K562 (cell line): Measurements from ENCODE around the gene FADS1. TPM values are rescaled to one million over a fixed set of nuclear protein-coding genes. Genes with fewer than 3 reads are reported as not detected.
A peak's percentile ranks its signal among the peaks of the same experiment; 100 is the strongest.

Experiments used
- ETS1 ChIP-seq: conservative IDR thresholded peaks from 2 replicates; pipeline ENCODE4 v1.6.1; 2011; ENCODE audit warnings: low read depth, mild to moderate bottlenecking, low read length; ENCODE audit not compliant: control insufficient read depth
- MEIS2 ChIP-seq: fragments of 450-650 bp; IDR thresholded peaks from 2 replicates; pipeline ENCODE4 v1.6.1; 2014; ENCODE audit warnings: mild to moderate bottlenecking; ENCODE audit not compliant: partially characterized antibody
- NONO ChIP-seq, 2 experiments: fragments of 200-400 bp in 1 of 2; fragments of 450-650 bp in 1 of 2; formaldehyde crosslinking in 1 of 2; IDR thresholded peaks; 2 replicates each; pipeline ENCODE4 v1.6.1; 2017; ENCODE audit warnings: low read depth in 2 of 2, mild to moderate bottlenecking in 2 of 2, moderate library complexity in 2 of 2, low read length in 1 of 2
- NR2C2 ChIP-seq, 2 experiments: fragments of 200-800 bp in 1 of 2; sonication (Bioruptor generic) in 1 of 2; sonication (generic) in 1 of 2; formaldehyde crosslinking in 1 of 2; IDR thresholded peaks; 2 replicates each; pipeline versions ENCODE4 v1.6.1 to v1.8.0; 2016 to 2022; ENCODE audit warnings: mild to moderate bottlenecking in 1 of 2, missing compliant biosample characterization in 1 of 2, missing genetic modification characterization in 1 of 2, missing genetic modification reagents in 1 of 2
- POLR2A ChIP-seq: fragments of 450-650 bp; conservative IDR thresholded peaks from 2 replicates; pipeline ENCODE4 v1.6.1; 2016
- POLR2B ChIP-seq: fragments of 450-650 bp; IDR thresholded peaks from 2 replicates; pipeline ENCODE4 v1.6.1; 2018; ENCODE audit warnings: low read depth; ENCODE audit not compliant: partially characterized antibody
- RBM22 ChIP-seq: fragments of 200-400 bp; formaldehyde crosslinking; IDR thresholded peaks from 2 replicates; pipeline ENCODE4 v1.6.1; 2018; ENCODE audit warnings: low read length, low read depth; ENCODE audit not compliant: poor library complexity, severe bottlenecking
- TEAD4 ChIP-seq, 2 experiments: sonication (generic) in 1 of 2; formaldehyde crosslinking in 1 of 2; IDR thresholded peaks; 2 replicates each; pipeline versions ENCODE4 v1.6.1 to v1.8.0; 2012 to 2022; ENCODE audit warnings: borderline replicate concordance in 1 of 2, inconsistent platforms in 1 of 2, low read length in 1 of 2, mild to moderate bottlenecking in 1 of 2, missing genetic modification reagents in 1 of 2
- ZNF174 ChIP-seq: fragments of 250-450 bp; sonication (Bioruptor Pico); IDR thresholded peaks from 2 replicates; pipeline ENCODE4 v1.4.0; 2020; ENCODE audit warnings: mild to moderate bottlenecking
- polyA plus RNA-seq, 8 experiments: library from polyadenylated mRNA; depleted of rRNA in 4 of 8; stranded (reverse) in 5 of 8; unstranded in 3 of 8; fragments of >200 nt; fragmentation: Nextera tagmentation in 2 of 8; fragmentation: Illumina TruSeq in 1 of 8; extraction: Ambion mirVana in 2 of 8; extraction: Trizol in 1 of 8; gene quantifications; 2 replicates each; pipeline versions ENCODE4 v1.2.1 to v1.2.3, GENCODE V29; 2011 to 2014; ENCODE audit warnings: inconsistent platforms in 1 of 8, missing spikeins in 1 of 8
- total RNA-seq, 7 experiments: library from RNA; depleted of rRNA in 6 of 7; stranded (reverse); fragments of >200 nt in 6 of 7; fragmentation: Illumina TruSeq in 2 of 7; extraction: Trizol in 2 of 7; gene quantifications; 2 replicates each; pipeline versions ENCODE4 v1.2.1 to v1.2.3, GENCODE V29; 2011 to 2021; ENCODE audit warnings: low replicate concordance in 1 of 7
- TF ChIP-seq, protein P1 (sequence below): fragments of 200-600 bp; sonication (generic); IDR thresholded peaks from one replicate; pipeline ENCODE4 v1.6.1; 2012; ENCODE audit warnings: mild to moderate bottlenecking, low read depth, low read length, inconsistent platforms
- TF ChIP-seq, protein P2 (sequence below): sonication (generic); formaldehyde crosslinking; IDR thresholded peaks from 2 replicates; pipeline ENCODE4 v1.8.0; 2023; ENCODE audit warnings: mild to moderate bottlenecking, missing genetic modification reagents

FADS1 gene
- total and polyA plus RNA-seq, 9 of the 15 experiments (the other 6 are each of a cell fraction or from before 2014, with no cell fraction given) = 110 to 864 (median 364) TPM

DNA sequence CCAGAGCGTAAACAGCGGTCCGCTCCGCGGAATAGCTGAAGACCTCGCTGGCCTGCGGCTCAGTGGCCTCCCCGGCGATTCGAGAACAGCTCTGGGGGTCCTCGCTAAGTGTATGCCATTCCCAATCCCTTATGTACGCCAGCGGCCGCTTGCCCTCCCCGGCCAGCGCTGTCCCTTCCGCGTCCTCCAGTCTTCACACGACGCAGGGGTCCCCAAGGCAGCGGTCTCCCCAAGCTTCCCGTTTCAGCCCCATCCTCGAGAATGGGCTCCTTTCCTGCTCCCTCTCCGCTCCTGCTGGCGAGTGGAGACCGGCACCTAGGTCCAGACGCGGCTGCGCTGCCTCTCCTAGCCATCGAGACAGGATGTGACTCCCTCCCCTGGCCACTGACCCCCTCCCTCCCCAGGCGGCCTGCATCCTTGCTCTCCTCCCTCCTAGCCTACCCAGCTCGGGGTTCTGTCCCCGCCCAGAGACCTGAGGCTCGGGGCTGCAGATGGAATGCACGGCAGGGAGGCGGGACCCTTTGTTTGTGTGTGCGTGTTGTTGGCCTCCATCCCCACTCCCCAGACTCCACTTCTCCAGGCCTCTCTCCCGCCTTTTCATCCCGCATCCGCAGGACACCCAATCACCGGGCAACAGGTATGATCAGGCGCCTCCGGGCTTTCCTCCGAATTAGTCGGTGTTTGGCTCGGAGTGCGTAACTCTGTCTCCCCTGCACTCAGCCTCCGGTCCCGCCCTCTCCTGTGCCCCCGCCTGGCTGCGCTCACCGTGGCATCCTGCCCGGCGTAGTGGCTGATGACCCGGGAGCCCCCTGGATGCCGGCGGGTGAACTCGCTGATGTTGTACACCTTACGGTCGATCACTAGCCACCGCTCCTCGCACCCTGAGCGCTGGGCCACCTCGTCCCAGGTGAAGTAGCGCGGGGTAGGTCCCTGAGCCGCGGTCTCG lies 740 bp downstream of the FADS1 start (continued):
- TF ChIP-seq, protein P1, sequence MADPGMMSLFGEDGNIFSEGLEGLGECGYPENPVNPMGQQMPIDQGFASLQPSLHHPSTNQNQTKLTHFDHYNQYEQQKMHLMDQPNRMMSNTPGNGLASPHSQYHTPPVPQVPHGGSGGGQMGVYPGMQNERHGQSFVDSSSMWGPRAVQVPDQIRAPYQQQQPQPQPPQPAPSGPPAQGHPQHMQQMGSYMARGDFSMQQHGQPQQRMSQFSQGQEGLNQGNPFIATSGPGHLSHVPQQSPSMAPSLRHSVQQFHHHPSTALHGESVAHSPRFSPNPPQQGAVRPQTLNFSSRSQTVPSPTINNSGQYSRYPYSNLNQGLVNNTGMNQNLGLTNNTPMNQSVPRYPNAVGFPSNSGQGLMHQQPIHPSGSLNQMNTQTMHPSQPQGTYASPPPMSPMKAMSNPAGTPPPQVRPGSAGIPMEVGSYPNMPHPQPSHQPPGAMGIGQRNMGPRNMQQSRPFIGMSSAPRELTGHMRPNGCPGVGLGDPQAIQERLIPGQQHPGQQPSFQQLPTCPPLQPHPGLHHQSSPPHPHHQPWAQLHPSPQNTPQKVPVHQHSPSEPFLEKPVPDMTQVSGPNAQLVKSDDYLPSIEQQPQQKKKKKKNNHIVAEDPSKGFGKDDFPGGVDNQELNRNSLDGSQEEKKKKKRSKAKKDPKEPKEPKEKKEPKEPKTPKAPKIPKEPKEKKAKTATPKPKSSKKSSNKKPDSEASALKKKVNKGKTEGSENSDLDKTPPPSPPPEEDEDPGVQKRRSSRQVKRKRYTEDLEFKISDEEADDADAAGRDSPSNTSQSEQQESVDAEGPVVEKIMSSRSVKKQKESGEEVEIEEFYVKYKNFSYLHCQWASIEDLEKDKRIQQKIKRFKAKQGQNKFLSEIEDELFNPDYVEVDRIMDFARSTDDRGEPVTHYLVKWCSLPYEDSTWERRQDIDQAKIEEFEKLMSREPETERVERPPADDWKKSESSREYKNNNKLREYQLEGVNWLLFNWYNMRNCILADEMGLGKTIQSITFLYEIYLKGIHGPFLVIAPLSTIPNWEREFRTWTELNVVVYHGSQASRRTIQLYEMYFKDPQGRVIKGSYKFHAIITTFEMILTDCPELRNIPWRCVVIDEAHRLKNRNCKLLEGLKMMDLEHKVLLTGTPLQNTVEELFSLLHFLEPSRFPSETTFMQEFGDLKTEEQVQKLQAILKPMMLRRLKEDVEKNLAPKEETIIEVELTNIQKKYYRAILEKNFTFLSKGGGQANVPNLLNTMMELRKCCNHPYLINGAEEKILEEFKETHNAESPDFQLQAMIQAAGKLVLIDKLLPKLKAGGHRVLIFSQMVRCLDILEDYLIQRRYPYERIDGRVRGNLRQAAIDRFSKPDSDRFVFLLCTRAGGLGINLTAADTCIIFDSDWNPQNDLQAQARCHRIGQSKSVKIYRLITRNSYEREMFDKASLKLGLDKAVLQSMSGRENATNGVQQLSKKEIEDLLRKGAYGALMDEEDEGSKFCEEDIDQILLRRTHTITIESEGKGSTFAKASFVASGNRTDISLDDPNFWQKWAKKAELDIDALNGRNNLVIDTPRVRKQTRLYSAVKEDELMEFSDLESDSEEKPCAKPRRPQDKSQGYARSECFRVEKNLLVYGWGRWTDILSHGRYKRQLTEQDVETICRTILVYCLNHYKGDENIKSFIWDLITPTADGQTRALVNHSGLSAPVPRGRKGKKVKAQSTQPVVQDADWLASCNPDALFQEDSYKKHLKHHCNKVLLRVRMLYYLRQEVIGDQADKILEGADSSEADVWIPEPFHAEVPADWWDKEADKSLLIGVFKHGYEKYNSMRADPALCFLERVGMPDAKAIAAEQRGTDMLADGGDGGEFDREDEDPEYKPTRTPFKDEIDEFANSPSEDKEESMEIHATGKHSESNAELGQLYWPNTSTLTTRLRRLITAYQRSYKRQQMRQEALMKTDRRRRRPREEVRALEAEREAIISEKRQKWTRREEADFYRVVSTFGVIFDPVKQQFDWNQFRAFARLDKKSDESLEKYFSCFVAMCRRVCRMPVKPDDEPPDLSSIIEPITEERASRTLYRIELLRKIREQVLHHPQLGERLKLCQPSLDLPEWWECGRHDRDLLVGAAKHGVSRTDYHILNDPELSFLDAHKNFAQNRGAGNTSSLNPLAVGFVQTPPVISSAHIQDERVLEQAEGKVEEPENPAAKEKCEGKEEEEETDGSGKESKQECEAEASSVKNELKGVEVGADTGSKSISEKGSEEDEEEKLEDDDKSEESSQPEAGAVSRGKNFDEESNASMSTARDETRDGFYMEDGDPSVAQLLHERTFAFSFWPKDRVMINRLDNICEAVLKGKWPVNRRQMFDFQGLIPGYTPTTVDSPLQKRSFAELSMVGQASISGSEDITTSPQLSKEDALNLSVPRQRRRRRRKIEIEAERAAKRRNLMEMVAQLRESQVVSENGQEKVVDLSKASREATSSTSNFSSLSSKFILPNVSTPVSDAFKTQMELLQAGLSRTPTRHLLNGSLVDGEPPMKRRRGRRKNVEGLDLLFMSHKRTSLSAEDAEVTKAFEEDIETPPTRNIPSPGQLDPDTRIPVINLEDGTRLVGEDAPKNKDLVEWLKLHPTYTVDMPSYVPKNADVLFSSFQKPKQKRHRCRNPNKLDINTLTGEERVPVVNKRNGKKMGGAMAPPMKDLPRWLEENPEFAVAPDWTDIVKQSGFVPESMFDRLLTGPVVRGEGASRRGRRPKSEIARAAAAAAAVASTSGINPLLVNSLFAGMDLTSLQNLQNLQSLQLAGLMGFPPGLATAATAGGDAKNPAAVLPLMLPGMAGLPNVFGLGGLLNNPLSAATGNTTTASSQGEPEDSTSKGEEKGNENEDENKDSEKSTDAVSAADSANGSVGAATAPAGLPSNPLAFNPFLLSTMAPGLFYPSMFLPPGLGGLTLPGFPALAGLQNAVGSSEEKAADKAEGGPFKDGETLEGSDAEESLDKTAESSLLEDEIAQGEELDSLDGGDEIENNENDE = peak; percentile 30
- TF ChIP-seq NONO (IDR thresholded peaks at IDR 0.05; ENCODE audit: low read depth in 2 of 2, low read length in 1 of 2) (no peak), NR2C2 (CRISPR knock-in tag; IDR thresholded peaks at IDR 0.05) (no peak), NR2C2 (tag; IDR thresholded peaks at IDR 0.05) (peak; percentile 5; the same call in 1 of the 2 replicates), RBM22 (peak; percentile 19), ETS1 (no peak; the same call in 1 of the 2 replicates), ZNF174 (no peak), POLR2B (peak; percentile 49), TEAD4 (IDR thresholded peaks at IDR 0.05; ENCODE audit: low read length) (no peak), TEAD4 (CRISPR knock-in tag; IDR thresholded peaks at IDR 0.05; ENCODE audit: borderline replicate concordance) (peak; percentile 9; the same call in 1 of the 2 replicates), MEIS2 (no peak), POLR2A (peak; percentile 68)
- TF ChIP-seq, protein P2, sequence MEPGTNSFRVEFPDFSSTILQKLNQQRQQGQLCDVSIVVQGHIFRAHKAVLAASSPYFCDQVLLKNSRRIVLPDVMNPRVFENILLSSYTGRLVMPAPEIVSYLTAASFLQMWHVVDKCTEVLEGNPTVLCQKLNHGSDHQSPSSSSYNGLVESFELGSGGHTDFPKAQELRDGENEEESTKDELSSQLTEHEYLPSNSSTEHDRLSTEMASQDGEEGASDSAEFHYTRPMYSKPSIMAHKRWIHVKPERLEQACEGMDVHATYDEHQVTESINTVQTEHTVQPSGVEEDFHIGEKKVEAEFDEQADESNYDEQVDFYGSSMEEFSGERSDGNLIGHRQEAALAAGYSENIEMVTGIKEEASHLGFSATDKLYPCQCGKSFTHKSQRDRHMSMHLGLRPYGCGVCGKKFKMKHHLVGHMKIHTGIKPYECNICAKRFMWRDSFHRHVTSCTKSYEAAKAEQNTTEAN (CRISPR knock-in tag) = peak; percentile 67; the same call in 1 of the 2 replicates
